ENCODE measurements around the gene MRPL27.
"Not testable (repeated sequence)": the region's sequence is repeated elsewhere in the genome, so short reads cannot be mapped to it uniquely, and the experiment has no call there.

Gene MRPL27

DNA sequence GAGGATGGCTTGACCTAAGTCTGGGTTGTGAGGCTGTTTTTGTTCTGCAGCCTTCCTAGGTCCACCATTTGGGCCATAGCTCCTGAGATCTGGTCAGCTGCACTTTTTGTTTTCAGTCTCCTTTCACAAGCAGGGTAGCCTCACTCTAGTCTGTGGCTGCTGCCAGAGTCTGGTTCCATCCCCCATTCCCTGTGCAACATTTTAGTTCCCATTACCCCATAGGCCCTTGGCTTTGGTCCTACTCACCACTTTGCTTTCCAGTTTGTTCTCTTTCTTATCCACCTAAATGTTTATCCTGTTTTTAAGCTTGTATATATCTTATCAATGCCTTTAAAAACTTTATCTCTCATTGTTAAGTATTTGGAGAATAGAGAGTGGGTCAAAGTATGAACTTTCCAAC, 33.6 kb downstream of the MRPL27 start:
- Histone ChIP-seq H3K36me3 (ENCODE audit: control insufficient read depth, insufficient read depth, low read length) (no peaks in the 10 kb centered on the region), H3K9me3 (ENCODE audit: control insufficient read depth, low read length) (no peaks in the 10 kb centered on the region), H3K4me3 (ENCODE audit: low read depth, low read length) (no peak overlapping the region), H3K4me1 (no peaks in the 10 kb centered on the region), H3K79me2 (no peaks in the 10 kb centered on the region), H3K4me2 (ENCODE audit: low read length) (no peak overlapping the region), H3K27ac (no peak overlapping the region), H2AFZ (no peak overlapping the region), H3K9ac (no peak overlapping the region), H3K27me3 (ENCODE audit: control insufficient read depth, insufficient read depth, low read length) (no peaks in the 10 kb centered on the region)
- TF ChIP-seq, protein P1, sequence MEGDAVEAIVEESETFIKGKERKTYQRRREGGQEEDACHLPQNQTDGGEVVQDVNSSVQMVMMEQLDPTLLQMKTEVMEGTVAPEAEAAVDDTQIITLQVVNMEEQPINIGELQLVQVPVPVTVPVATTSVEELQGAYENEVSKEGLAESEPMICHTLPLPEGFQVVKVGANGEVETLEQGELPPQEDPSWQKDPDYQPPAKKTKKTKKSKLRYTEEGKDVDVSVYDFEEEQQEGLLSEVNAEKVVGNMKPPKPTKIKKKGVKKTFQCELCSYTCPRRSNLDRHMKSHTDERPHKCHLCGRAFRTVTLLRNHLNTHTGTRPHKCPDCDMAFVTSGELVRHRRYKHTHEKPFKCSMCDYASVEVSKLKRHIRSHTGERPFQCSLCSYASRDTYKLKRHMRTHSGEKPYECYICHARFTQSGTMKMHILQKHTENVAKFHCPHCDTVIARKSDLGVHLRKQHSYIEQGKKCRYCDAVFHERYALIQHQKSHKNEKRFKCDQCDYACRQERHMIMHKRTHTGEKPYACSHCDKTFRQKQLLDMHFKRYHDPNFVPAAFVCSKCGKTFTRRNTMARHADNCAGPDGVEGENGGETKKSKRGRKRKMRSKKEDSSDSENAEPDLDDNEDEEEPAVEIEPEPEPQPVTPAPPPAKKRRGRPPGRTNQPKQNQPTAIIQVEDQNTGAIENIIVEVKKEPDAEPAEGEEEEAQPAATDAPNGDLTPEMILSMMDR (IDR thresholded peaks at IDR 0.05), result no peak

DNA sequence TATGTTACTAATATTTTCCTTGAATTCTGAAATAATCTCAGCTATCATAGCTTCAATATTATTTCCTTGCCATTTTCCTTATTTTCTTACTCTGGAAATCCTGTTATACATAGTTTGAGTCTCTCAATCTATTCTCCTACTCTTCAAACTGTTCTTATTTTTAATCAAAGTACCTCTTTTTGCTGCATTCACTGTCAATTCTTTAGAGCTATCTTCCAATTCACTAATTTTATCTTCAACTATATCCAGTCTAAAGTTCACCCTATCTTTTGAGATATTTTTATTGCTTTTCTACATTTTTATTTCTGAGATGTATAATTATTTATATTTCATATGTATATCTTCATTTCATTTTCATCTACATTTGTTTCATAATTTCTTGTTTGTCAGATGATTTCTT, 34.3 kb downstream of the MRPL27 start:
- Histone ChIP-seq H3K79me2 (no peaks in the 10 kb centered on the region), H3K4me2 (ENCODE audit: low read length) (no peak overlapping the region), H3K27ac (no peak overlapping the region), H3K27me3 (ENCODE audit: control insufficient read depth, insufficient read depth, low read length) (no peaks in the 10 kb centered on the region), H3K9me3 (ENCODE audit: control insufficient read depth, low read length) (no peaks in the 10 kb centered on the region), H3K4me3 (ENCODE audit: low read depth, low read length) (no peak overlapping the region), H3K36me3 (ENCODE audit: control insufficient read depth, insufficient read depth, low read length) (no peaks in the 10 kb centered on the region), H3K4me1 (no peaks in the 10 kb centered on the region), H3K9ac (no peak overlapping the region), H2AFZ (no peak overlapping the region)
- TF ChIP-seq, protein P1 (IDR thresholded peaks at IDR 0.05), result no peak

DNA sequence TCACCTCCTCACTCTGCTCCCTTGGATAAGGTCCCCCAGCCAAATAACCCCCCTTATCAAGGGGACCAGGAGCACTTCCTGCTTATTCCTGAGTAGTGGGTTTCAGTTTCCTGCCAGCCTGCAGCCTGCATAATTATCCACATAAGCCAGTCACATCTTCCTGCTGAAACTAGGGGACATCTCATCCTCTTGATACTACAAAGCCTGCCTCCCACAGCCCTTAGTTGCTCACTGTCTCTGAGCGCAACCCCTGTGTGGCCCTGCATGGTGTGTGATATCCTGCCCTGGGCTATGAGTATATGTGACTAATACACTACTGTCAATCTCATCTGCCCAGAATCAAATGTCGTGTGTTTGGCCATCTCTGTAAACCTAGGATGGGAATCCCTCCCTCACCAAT, 35.0 kb downstream of the MRPL27 start:
- H3K27ac ChIP-seq, result no peak overlapping the region
- TF ChIP-seq, protein P1 (IDR thresholded peaks at IDR 0.05), result no peak
- H3K36me3 ChIP-seq (ENCODE audit: control insufficient read depth, insufficient read depth, low read length), result no peaks in the 10 kb centered on the region
- no peak overlapping the region for H2AFZ ChIP-seq
- no peak overlapping the region for H3K4me3 ChIP-seq (ENCODE audit: low read depth, low read length)
- no peaks in the 10 kb centered on the region for H3K9me3 ChIP-seq (ENCODE audit: control insufficient read depth, low read length)
- no peaks in the 10 kb centered on the region for H3K79me2 ChIP-seq
- no peaks in the 10 kb centered on the region for H3K4me1 ChIP-seq
- no peaks in the 10 kb centered on the region for H3K27me3 ChIP-seq (ENCODE audit: control insufficient read depth, insufficient read depth, low read length)
- H3K9ac ChIP-seq, result no peak overlapping the region
- H3K4me2 ChIP-seq (ENCODE audit: low read length), result no peak overlapping the region

DNA sequence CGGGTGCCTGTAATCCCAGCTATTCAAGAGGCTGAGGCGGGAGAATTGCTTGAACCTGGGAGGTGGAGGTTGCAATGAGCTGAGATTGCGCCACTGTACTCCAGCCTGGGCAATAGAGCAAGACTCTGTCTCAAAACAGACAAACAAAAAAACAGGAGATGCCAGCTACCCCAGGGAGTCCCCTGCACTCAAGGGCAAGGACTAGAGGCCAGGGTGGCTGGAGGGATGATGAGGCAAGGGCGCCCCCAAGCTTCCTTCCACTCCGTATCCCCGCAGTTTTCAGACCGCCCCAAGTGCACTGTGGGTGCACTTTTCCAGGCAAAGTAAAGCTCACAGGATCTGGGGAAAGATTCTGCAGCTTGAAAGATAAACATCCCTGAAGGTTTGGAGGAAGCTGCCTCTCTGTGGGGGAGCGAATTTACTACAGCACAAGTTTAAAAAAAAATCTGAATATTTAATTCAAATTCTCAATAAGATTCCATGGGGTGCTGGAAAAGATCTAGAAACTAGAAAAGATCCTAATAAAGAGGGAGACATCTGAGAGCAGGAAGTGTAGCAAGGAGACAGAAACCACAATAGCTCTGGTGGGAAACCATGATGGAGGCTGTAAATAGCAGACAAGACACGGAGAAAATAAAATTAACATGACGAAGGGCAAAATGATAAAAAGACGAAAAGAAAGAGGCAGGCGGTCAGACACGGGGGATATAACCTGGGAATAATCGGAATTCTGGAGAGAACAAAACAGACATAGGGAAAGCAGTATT, 39.5 kb downstream of the MRPL27 start:
- not testable (repeated sequence) for H3K4me1 ChIP-seq; H3K4me3 ChIP-seq (ENCODE audit: low read depth, low read length); H3K27ac ChIP-seq; H3K36me3 ChIP-seq (ENCODE audit: control insufficient read depth, insufficient read depth, low read length); H2AFZ ChIP-seq; H3K79me2 ChIP-seq; H3K4me2 ChIP-seq (ENCODE audit: low read length); H3K27me3 ChIP-seq (ENCODE audit: control insufficient read depth, insufficient read depth, low read length); H3K9ac ChIP-seq; H3K9me3 ChIP-seq (ENCODE audit: control insufficient read depth, low read length)

DNA sequence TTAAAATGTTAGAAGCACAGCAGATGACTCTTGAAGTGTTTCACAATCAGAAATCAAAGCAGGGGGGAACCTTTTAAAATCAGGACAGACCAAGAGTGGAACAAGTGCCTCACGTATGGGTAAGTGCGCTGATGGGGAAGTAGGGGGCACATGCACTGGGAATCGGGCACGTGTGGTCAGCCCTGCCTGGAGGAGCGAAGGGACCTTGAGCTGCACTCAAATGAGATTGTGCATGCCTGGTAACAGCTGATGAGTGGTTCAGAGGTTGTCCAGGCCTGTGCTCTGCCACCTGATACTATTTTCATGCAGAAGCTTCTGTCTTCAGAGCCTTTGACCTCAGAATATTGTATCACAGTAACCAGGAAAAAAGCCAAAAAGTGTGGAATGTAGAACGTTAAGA, 40.8 kb downstream of the MRPL27 start:
- no peak overlapping the region for H3K27ac ChIP-seq
- H3K79me2 ChIP-seq, result no peaks in the 10 kb centered on the region
- no peak overlapping the region for H2AFZ ChIP-seq
- no peaks in the 10 kb centered on the region for H3K4me1 ChIP-seq
- H3K36me3 ChIP-seq (ENCODE audit: control insufficient read depth, insufficient read depth, low read length), result no peaks in the 10 kb centered on the region
- H3K4me3 ChIP-seq (ENCODE audit: low read depth, low read length), result no peak overlapping the region
- no peak overlapping the region for H3K4me2 ChIP-seq (ENCODE audit: low read length)
- no peaks in the 10 kb centered on the region for H3K9me3 ChIP-seq (ENCODE audit: control insufficient read depth, low read length)
- TF ChIP-seq, protein P1 (IDR thresholded peaks at IDR 0.05), result no peak
- no peaks in the 10 kb centered on the region for H3K27me3 ChIP-seq (ENCODE audit: control insufficient read depth, insufficient read depth, low read length)
- H3K9ac ChIP-seq, result no peak overlapping the region

All from parathyroid adenoma (tissue), 2 donors.